ENCODE measurements around the gene LSMEM2. TPM values are rescaled to one million over a fixed set of nuclear protein-coding genes. Genes with fewer than 3 reads are reported as not detected.

The LSMEM2 gene
- total RNA-seq, 4 donors from 2014 or later: 0.30 TPM; not detected in 3

DNA sequence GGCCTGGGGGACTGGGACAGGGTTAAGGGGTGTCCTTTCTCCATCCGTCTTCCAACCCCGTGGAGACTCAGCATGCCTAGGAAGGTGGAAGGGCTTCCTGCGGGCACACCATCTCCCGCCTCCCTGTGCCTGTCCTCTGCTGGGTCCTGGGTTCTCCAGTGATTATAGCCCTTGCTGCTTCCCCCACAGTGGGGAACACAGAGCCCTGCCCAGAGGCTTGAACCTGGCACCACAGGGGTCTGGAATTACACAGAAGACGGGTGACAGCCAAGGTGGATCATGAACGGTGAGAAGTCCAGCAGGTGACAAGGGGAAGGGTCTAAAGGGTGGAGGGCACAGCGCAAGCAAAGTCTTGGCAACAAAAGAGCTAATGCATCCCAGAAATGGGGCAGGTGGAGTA lies 16.1 kb upstream of the LSMEM2 start:
- peaks cover 79% of the 10 kb centered on the region for H3K4me1 ChIP-seq
- no peak overlapping the region for H3K27ac ChIP-seq

GRCh38 chr3:50263478-50264382 lies 15.2 kb upstream of the LSMEM2 start:
- Histone ChIP-seq H3K4me3 (no peak overlapping the region), H3K4me1 (peaks cover 79% of the 10 kb centered on the region), H3K27ac (peak overlapping the region; percentile 68), H3K9me3 (no peaks in the 10 kb centered on the region), H3K27me3 (no peaks in the 10 kb centered on the region), H3K36me3 (no peaks in the 10 kb centered on the region)
- WGBS: 62% methylated on average over 6 of the region's 6 CpGs
- DNase-seq (ENCODE audit: low spot score in 2 of 2): no peak
- TF ChIP-seq, protein P1, sequence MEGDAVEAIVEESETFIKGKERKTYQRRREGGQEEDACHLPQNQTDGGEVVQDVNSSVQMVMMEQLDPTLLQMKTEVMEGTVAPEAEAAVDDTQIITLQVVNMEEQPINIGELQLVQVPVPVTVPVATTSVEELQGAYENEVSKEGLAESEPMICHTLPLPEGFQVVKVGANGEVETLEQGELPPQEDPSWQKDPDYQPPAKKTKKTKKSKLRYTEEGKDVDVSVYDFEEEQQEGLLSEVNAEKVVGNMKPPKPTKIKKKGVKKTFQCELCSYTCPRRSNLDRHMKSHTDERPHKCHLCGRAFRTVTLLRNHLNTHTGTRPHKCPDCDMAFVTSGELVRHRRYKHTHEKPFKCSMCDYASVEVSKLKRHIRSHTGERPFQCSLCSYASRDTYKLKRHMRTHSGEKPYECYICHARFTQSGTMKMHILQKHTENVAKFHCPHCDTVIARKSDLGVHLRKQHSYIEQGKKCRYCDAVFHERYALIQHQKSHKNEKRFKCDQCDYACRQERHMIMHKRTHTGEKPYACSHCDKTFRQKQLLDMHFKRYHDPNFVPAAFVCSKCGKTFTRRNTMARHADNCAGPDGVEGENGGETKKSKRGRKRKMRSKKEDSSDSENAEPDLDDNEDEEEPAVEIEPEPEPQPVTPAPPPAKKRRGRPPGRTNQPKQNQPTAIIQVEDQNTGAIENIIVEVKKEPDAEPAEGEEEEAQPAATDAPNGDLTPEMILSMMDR (IDR thresholded peaks at IDR 0.05): no peak
- TF ChIP-seq POLR2AphosphoS5 (IDR thresholded peaks at IDR 0.05) (no peak), EP300 (IDR thresholded peaks at IDR 0.05) (no peak), POLR2A (IDR thresholded peaks at IDR 0.05) (no peak)

More for the DNA sequence above, 16.1 kb upstream of the LSMEM2 start:
- Histone ChIP-seq H3K27me3 (no peaks in the 10 kb centered on the region), H3K9me3 (no peaks in the 10 kb centered on the region), H3K4me3 (no peak overlapping the region), H3K36me3 (peaks cover 7% of the 10 kb centered on the region)
- TF ChIP-seq EP300 (IDR thresholded peaks at IDR 0.05) (no peak), POLR2AphosphoS5 (IDR thresholded peaks at IDR 0.05) (no peak), POLR2A (IDR thresholded peaks at IDR 0.05) (no peak)
- TF ChIP-seq, protein P1 (IDR thresholded peaks at IDR 0.05): no peak
- DNase-seq (ENCODE audit: low spot score in 2 of 2): no peak
- 90% methylated on average over 7 of the region's 7 CpGs for WGBS

DNA sequence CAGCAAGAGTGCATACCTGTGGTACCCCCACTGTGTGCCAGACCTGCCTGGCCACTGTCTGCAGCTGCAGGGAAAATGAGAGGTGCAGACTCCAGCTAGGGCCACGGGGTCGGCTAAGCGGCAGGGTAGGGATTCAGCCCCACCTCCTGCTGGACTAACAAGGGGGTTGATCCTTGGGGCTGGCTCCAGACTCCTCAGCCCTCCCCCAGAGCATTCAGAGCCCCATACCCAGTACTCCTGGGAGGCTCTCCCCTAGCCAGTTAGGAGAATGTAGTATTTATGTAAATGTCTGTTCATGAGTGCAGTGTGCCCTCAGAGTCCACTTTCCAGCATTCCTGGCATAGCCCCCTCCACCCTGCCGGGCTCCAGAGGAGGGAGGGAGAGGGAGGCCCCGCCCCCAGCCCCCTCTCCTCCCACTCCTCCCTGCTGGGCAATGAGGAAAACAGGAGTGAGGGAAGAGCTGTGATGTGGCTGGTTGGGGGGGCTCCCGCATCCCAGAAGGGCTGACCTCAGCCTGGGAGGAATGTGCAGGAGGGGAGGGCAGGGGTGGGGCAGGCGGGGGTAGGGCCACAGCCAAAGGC lies 14.4 kb upstream of the LSMEM2 start:
- Histone ChIP-seq H3K9me3 (no peaks in the 10 kb centered on the region), H3K4me1 (peaks cover 79% of the 10 kb centered on the region), H3K27me3 (no peaks in the 10 kb centered on the region), H3K27ac (peak overlapping the region; percentile 79), H3K36me3 (no peaks in the 10 kb centered on the region), H3K4me3 (no peak overlapping the region)
- peak in 1 of 2 donors; percentile 84 for DNase-seq (ENCODE audit: low spot score in 2 of 2)
- WGBS: 24% methylated on average over 5 of the region's 7 CpGs
- TF ChIP-seq, protein P1 (IDR thresholded peaks at IDR 0.05): no peak
- no peak for TF ChIP-seq POLR2A (IDR thresholded peaks at IDR 0.05)
- TF ChIP-seq EP300 (IDR thresholded peaks at IDR 0.05): no peak
- TF ChIP-seq POLR2AphosphoS5 (IDR thresholded peaks at IDR 0.05): no peak

GRCh38 chr3:50264964-50265485 lies 13.9 kb upstream of the LSMEM2 start:
- Histone ChIP-seq H3K36me3 (no peaks in the 10 kb centered on the region), H3K27me3 (no peaks in the 10 kb centered on the region), H3K27ac (peak overlapping the region; percentile 79), H3K4me1 (peaks cover 79% of the 10 kb centered on the region), H3K9me3 (no peaks in the 10 kb centered on the region), H3K4me3 (no peak overlapping the region)
- TF ChIP-seq, protein P1 (IDR thresholded peaks at IDR 0.05): no peak
- TF ChIP-seq POLR2A (IDR thresholded peaks at IDR 0.05) (no peak), POLR2AphosphoS5 (IDR thresholded peaks at IDR 0.05) (no peak), EP300 (IDR thresholded peaks at IDR 0.05) (no peak)
- WGBS: 64% methylated on average over 5 of the region's 7 CpGs
- DNase-seq (ENCODE audit: low spot score in 2 of 2): no peak

- no peaks in the 10 kb centered on the region for H3K9me3 ChIP-seq
- no peak for DNase-seq (ENCODE audit: low spot score in 2 of 2)
- peak overlapping the region; percentile 79 for H3K27ac ChIP-seq
- TF ChIP-seq, protein P1 (IDR thresholded peaks at IDR 0.05): no peak
- TF ChIP-seq POLR2AphosphoS5 (IDR thresholded peaks at IDR 0.05) (no peak), POLR2A (IDR thresholded peaks at IDR 0.05) (no peak), EP300 (IDR thresholded peaks at IDR 0.05) (no peak)
- WGBS: no CpG with 5 or more reads among the region's 1 CpG
- H3K4me1 ChIP-seq: peaks cover 79% of the 10 kb centered on the region
- no peaks in the 10 kb centered on the region for H3K36me3 ChIP-seq
- no peaks in the 10 kb centered on the region for H3K27me3 ChIP-seq
- no peak overlapping the region for H3K4me3 ChIP-seq
Measured at GRCh38 chr3:50265571-50265970, 13.3 kb upstream of the LSMEM2 start.
